Measurements from ENCODE around the gene VAMP2.
A peak's percentile ranks its signal among the peaks of the same experiment; 100 is the strongest.

VAMP2 gene, protein sequence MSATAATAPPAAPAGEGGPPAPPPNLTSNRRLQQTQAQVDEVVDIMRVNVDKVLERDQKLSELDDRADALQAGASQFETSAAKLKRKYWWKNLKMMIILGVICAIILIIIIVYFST

GRCh38 chr17:8162233-8162996, at the start of gene VAMP2:
Gene VAMP2, minus strand, starts transcription at chr17:8162948. Its CDS starts 69 bp downstream, at chr17:8162879.
- peak; percentile 57 to 79 for DNase-seq

GRCh38 chr17:8210761-8211458, 48.2 kb upstream of the VAMP2 start:
- DNase-seq: no peak

- DNase-seq: peak; percentile 97 to 98
Observed at GRCh38 chr17:8209907-8210760, 47.4 kb upstream of the VAMP2 start, which contains the start of gene AURKB. Gene AURKB, minus strand, starts transcription at chr17:8210575. Its CDS starts 351 bp downstream, at chr17:8210224.

GRCh38 chr17:8206536-8206935, 43.8 kb upstream of the VAMP2 start:
- DNase-seq: no peak

DNA sequence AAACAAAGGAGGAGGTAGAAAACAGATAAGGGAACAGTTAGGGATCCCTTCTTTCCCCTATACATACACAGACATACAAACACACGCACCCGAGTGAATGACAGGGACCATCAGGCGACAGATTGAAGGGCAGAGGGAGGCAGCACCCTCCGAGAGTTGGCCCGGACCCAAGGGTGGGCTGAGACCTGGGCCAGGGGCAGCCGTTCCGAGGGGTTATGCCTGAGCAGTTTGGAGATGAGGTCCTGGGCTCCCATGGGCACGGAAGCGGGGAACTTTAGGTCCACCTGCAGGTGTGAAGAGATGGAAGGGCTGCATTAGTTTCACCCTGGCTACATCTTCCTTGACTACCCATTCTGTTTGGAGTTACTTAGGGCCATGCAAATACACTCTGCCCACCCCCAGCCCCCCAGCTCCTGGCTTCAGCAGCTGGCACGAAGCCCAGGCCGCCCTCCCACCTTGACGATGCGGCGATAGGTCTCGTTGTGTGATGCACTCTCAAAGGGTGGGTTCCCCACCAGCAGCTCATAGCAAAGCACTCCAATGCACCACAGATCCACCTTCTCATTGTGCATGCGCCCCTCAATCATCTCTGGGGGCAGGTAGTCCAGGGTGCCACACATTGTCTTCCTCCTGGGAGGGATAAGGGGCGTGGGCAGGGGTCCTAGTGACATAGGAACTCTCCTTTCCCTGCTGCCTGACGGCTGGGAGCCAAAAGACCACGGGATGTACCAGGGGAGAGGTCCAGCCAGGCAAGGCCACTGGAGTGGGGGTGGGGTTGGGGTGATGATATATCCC, 42.2 kb upstream of the VAMP2 start:
- DNase-seq: no peak

DNA sequence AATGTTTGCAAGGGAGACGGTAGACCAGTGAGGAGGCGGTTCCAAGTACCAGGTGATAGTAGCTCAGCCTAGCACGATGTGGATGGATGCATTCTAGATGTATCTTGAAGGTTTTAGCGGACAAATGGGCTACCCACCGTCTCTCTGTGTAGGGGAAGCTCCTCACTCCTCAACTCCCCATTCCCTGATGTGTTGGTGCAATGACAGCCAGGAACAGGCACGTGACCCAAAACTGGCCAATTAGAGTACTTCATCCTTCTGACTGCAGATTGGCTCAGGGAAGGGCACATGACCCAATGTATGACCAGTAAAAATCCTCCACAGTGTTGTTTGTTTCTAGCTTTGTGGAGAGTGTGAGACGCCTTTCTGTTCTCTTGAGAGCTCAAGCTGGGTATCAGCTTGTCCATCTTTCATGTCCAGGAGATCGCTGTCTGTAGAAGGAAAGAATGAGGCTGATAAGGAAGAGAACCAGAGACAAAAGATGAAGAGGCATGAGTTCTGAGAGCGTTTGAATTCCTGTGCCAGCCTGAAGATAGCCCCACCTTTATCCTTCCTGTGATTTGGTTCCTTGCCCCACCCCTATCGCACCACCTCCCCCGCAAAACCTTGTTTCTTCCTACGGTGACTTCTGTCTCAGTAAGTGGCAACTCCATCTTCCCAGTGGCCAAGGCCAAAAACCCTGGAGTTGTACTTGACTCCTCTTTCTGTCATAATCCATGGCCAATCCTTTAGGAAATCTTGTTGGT, 29.5 kb upstream of the VAMP2 start:
- DNase-seq: peak; percentile 84 to 88

DNA sequence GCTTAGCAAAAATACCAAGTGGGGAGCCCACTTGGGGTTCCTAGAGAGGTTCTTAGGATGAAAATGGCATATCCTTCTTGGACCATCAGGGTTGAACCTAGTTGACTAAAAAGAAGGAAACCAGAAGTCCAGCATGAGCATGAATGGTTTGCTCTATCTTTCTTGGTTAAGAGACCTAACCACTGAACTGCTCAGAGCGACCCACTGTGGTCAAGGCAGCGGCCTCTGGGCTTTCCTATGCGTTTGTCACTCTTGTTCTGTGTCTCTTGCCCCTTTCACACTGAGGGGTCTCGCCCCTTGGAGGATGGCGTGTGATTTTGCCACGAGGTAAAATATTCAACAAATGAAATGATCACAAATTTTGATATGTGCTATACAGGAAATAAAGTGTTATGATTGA, 27.8 kb upstream of the VAMP2 start:
- no peak for DNase-seq

DNA sequence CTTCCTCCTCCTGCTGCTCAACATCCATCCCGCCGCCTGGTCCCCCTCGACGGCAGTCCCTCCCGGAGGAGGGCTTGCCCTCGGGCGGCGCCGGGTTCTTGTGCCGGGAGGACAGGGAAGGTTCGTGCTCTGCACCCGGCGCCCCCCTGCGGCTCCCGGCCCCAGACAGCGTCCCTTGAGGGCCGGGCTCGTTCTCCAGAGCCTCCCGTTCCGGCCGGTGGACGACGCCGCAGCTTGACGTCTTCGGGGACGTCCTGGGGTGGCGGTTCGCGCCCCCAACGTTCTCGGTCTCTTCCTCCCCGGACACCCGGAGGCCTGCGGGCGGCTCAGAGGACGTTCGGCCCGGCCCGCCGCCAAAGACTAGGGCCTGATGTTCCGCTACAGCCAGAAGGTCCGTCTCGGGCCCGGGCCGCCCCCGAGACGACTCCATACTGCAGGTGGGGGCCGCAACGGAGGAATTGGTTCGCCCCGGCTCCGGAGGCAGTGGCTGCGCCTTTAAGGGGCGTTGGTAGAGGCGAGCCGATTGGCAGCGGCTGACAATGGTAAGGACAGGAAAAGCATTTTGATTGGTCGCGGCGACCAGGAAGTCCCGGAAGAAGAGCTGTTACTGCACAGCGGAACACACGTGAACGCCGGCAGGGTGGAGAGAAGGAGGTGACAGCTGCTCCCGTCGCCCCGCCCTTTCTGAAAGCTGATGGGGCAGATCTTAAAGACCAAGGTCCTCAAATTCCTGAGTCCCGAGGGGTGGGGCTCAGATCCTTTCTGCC, 27.1 kb upstream of the VAMP2 start, which contains the start of gene BORCS6:
Gene BORCS6 (minus strand): TSS at position 470 of the 767 bp plus-strand sequence. CDS start 40 bp downstream, at position 430.
- DNase-seq: peak; percentile 94 to 98

GRCh38 chr17:8189041-8189710, 26.4 kb upstream of the VAMP2 start:
- DNase-seq: no peak

- no peak for DNase-seq
Observed at GRCh38 chr17:8188263-8188839, 25.6 kb upstream of the VAMP2 start.

GRCh38 chr17:8187517-8188262, 24.9 kb upstream of the VAMP2 start:
- DNase-seq: peak; percentile 99 to 100

DNA sequence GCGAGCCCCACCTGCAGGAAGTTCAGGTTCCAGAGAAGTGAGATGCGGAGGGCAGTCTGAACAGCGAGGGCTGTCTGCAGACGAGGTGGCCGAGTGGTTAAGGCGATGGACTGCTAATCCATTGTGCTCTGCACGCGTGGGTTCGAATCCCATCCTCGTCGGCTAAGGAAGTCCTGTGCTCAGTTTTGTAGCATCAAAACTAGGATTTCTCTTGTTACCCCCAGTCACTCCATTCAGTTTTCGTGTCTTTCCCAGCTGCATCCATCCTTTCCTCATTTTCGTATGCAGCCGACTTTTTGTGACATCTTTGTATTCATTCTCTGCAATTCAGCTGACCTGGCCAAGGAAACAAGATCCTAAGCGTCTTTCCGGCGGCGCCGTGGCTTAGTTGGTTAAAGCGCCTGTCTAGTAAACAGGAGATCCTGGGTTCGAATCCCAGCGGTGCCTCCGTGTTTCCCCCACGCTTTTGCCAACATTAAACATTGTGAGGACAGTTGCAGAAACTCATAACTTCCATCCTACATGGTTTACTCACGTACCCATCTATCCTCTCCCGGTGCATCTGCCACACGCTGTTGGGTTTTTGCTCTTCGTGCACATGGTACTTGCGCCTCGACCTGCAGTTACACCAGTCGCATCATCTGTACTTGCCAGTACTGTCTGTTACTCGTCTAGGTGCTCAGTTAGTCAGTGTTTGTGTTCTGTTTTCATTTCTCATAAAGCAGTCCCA, 24.2 kb upstream of the VAMP2 start:
- DNase-seq: peak; percentile 87 to 92

DNA sequence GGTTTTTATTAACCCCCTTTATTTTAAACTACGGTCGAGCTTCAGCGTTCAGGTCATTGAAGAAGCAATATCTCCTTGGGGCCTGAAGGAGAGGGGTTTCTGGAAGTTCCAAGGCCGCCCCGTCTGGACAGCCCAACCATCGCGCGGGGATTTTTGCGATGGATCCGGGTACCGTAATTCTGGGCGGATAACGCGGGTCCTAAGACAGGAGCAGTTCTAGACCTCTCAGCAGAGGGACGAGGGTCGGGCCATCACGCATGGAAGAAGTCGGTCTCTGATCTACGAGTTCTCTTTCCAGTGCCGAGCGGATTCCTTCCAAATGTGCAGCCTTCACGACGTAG, 23.7 kb upstream of the VAMP2 start:
- no peak for DNase-seq

DNA sequence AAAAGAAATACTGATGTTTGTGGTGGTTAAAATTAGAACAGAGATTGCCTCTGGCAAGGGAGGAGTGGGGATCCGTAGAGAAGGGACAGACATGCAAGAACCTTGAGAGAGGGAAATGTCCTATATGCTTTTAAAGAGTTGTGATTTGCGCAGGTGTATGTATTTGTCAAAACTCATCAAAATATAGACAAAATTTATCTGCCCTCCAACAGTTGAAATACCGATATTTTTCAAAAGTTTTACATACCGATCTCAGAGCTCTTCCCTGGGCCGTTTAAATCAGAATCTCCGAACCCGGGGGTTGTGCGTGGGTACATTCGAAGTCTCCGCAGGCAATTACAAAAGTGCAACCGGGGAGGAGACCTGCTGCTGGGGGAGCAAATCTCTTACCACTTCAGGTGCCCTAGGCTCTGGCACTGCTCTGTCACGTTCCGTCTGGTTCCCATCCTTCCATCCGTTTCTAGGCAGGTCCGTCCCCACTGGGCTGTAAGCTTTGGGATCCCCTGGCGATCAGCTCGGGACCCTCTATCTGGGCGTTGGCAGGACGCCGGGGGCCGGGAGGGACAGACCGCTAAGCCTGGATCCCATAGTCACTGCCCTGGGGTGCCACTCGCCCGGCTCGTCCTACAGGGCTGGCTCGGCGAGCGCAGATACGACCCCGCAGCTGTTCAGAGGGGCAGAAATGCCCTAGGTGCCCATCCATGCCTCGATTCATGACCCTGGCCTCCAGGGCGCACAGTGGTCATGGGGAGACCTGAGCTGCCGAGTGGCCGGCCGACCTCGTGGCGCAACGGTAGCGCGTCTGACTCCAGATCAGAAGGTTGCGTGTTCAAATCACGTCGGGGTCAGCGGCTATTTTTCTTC, 23.1 kb upstream of the VAMP2 start:
- peak; percentile 47 to 92 for DNase-seq

DNA sequence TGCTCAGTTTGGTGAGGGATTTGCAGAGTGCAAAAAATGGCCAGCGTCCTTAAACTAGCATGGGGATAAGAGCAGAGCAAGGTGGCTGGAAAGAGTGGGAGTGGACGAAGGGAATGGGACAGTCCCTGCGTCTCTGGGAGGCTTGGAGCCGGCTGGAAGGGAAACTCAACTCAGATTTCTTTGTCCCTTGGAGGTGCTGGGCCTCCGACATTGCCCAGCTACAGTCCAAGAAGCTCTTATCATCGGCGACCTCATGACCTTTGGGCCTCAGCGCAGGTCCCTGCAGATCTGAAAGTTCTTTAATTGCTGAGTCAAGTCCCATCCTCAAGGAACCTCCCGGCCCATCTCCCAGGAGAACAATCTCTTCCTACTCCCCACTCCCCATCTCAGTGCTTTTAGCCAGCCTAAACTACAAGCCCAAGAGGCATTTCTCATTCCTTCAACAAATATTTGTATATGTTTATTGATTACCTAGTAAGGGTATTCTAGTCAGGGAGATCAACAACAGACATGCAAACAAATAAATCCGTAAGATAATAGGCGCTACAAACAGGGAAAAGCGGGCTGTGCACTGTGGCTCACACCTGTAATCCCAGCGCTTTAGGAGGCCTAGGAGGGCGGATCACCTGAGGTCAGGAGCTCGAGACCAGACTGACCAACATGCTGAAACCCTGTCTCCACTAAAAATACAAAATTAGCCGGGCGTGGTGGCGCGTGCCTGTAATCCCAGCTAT, 14.4 kb upstream of the VAMP2 start:
- no peak for DNase-seq

Data from inflammatory macrophage treated with lipopolysaccharide for 1 hour (primary cell).